Dermis microvascular lymphatic vessel endothelial cell (primary cell): ENCODE results near the gene ALDH3A1. TPM values are rescaled to one million over a fixed set of nuclear protein-coding genes. Genes with fewer than 3 reads are reported as not detected.

ENCODE experiments used
- DNase-seq, 2 donors: peaks; one replicate each; pipeline versions ENCODE4 v3.0.0 to v3.0.0-alpha.2; 2010; ENCODE audit warnings: low read depth in 2 of 2
- total RNA-seq: library from RNA; depleted of rRNA; stranded (reverse); fragments of >200 nt; gene quantifications from 2 replicates; pipeline ENCODE4 v1.2.1, GENCODE V29; 2014

ALDH3A1 gene
- total RNA-seq, 1 donor from 2014 or later: under 0.01 TPM

GRCh38 chr17:19741832-19742457 lies 6.2 kb downstream of the ALDH3A1 start:
- no peak for DNase-seq

- DNase-seq: no peak
These were observed 7.2 kb downstream of the ALDH3A1 start for GRCh38 chr17:19740933-19741332.

GRCh38 chr17:19739241-19740201 lies 8.6 kb downstream of the ALDH3A1 start:
- no peak for DNase-seq

- no peak for DNase-seq
These were observed 9.3 kb downstream of the ALDH3A1 start for GRCh38 chr17:19738757-19739156.

- DNase-seq: no peak
These were observed 10.0 kb downstream of the ALDH3A1 start for GRCh38 chr17:19738073-19738449.

GRCh38 chr17:19737305-19738072 lies 10.6 kb downstream of the ALDH3A1 start:
- DNase-seq: no peak

GRCh38 chr17:19736071-19736470 lies 12.0 kb downstream of the ALDH3A1 start:
- DNase-seq: no peak

GRCh38 chr17:19733953-19734526 lies 14.1 kb downstream of the ALDH3A1 start:
- DNase-seq: no peak

- DNase-seq: no peak
These were observed 16.5 kb downstream of the ALDH3A1 start for GRCh38 chr17:19731626-19732025.

- no peak for DNase-seq
These were observed 17.3 kb downstream of the ALDH3A1 start for GRCh38 chr17:19730843-19731242.

GRCh38 chr17:19729900-19730299 lies 18.2 kb downstream of the ALDH3A1 start:
- DNase-seq: no peak

GRCh38 chr17:19728084-19728495 lies 20.0 kb downstream of the ALDH3A1 start:
- peak; percentile 62 to 90 for DNase-seq

- peak; percentile 80 to 84 for DNase-seq
These were observed 20.5 kb downstream of the ALDH3A1 start for GRCh38 chr17:19727501-19728078.

- DNase-seq: peak in 1 of 2 donors; percentile 45
These were observed 21.3 kb downstream of the ALDH3A1 start for GRCh38 chr17:19726631-19727376.

- DNase-seq: no peak
These were observed 22.6 kb downstream of the ALDH3A1 start for GRCh38 chr17:19725486-19725885.

GRCh38 chr17:19724501-19725420 lies 23.3 kb downstream of the ALDH3A1 start:
- peak in 1 of 2 donors; percentile 49 for DNase-seq

GRCh38 chr17:19723964-19724363 lies 24.1 kb downstream of the ALDH3A1 start:
- no peak for DNase-seq

GRCh38 chr17:19720631-19721426 lies 27.3 kb downstream of the ALDH3A1 start:
- no peak for DNase-seq

GRCh38 chr17:19720210-19720475 lies 28.0 kb downstream of the ALDH3A1 start:
- DNase-seq: no peak
